GM06990 (cell line): ENCODE results near the gene KRTAP10-2.

Experiments used
- DNase-seq: peaks from one replicate; pipeline ENCODE4 v3.0.0-alpha.2; 2011; ENCODE audit not compliant: insufficient read length; ENCODE audit errors: extremely low read depth
- H3K27me3 ChIP-seq: replicated peaks from 2 replicates; pipeline ENCODE4 v1.6.0; 2011; ENCODE audit warnings: low read length; ENCODE audit not compliant: control insufficient read depth, insufficient read depth
- H3K36me3 ChIP-seq: 2 replicates; pipeline ENCODE4 v1.5.1; 2011; ENCODE audit warnings: low read length; ENCODE audit not compliant: control insufficient read depth, insufficient read depth
- H3K4me3 ChIP-seq: replicated peaks from 2 replicates; pipeline ENCODE4 v1.5.1; 2011; ENCODE audit warnings: low read depth, mild to moderate bottlenecking, control low read depth, low read length
- TF ChIP-seq, protein P1 (sequence below): IDR thresholded peaks from 2 replicates; pipeline ENCODE4 v1.5.1; 2011; ENCODE audit warnings: low read length, control low read depth, mild to moderate bottlenecking, inconsistent platforms; ENCODE audit not compliant: insufficient read depth, poor library complexity, severe bottlenecking

The KRTAP10-2 gene

DNA sequence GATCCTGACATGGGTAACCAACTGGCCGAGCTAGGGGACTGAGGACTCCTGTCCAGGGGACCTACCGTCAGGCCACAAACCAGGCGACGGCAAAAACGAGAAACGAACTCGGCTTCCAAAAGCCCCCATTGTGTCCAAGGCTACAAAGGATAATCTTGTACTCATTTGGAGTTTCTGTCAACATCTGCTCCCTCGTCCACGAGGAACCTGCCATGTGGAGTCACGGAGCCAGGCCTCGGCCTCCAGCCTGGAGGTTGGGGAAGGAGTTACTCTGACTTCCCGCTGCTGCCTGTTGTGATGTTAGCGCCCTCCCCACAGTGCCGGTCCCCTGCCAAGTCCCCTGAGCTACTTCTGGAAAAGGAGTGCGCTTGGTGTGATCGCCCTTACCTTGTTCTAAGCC is 18.6 kb downstream of the KRTAP10-2 start:
- no peak for DNase-seq
- Histone ChIP-seq H3K27me3 (no peaks in the 10 kb centered on the region), H3K36me3 (no peaks in the 10 kb centered on the region), H3K4me3 (no peak overlapping the region)
- TF ChIP-seq, protein P1, sequence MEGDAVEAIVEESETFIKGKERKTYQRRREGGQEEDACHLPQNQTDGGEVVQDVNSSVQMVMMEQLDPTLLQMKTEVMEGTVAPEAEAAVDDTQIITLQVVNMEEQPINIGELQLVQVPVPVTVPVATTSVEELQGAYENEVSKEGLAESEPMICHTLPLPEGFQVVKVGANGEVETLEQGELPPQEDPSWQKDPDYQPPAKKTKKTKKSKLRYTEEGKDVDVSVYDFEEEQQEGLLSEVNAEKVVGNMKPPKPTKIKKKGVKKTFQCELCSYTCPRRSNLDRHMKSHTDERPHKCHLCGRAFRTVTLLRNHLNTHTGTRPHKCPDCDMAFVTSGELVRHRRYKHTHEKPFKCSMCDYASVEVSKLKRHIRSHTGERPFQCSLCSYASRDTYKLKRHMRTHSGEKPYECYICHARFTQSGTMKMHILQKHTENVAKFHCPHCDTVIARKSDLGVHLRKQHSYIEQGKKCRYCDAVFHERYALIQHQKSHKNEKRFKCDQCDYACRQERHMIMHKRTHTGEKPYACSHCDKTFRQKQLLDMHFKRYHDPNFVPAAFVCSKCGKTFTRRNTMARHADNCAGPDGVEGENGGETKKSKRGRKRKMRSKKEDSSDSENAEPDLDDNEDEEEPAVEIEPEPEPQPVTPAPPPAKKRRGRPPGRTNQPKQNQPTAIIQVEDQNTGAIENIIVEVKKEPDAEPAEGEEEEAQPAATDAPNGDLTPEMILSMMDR, result no peak

DNA sequence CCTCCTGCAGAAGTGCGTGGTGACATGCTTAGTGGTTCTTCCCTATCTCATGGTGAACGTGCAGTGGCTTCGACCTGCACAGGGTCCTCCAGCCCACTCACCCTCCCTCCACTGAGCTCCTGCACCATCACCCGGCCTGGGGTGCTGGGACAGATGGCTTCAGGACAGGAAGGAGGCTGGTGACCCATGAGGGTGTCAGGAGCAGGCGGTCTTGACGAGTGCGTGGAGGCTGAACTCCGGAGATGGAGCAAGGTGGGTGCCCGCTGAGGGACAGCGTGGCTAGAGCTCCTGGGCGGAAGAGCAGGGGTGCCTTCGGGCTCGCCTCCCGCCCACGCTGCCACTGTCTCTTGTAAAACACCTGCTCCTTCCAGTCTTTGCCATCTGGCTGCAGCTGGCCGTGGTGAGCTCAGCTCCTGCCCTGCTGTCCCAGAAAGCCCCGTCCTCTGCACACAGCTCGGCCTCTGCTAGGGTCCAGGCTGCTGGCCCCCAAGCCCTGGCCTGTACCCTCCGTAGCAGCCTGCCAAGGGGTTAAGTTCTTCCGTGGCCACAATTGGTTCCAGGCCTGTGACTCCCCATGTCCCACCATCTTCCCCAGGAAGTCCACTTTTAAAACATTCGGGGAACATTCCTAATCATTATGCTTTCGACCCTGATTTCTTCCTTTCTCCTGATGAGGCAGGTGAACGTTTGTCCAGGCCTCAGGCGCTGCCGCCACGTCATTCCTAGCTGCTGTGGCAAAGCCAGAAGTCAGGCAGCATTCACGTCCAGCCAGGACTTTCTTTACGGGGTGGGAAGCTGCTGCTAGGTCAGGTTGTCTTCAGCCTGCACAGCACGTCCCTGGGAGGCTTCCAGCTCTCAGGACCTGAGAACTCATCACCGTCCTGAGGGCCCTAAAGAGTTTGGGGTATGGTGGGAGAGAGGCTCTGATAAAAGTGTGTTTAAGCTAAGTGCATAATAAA is 19.4 kb downstream of the KRTAP10-2 start:
- H3K36me3 ChIP-seq, result no peaks in the 10 kb centered on the region
- TF ChIP-seq, protein P1, result no peak
- DNase-seq, result no peak
- no peak overlapping the region for H3K4me3 ChIP-seq
- no peaks in the 10 kb centered on the region for H3K27me3 ChIP-seq

DNA sequence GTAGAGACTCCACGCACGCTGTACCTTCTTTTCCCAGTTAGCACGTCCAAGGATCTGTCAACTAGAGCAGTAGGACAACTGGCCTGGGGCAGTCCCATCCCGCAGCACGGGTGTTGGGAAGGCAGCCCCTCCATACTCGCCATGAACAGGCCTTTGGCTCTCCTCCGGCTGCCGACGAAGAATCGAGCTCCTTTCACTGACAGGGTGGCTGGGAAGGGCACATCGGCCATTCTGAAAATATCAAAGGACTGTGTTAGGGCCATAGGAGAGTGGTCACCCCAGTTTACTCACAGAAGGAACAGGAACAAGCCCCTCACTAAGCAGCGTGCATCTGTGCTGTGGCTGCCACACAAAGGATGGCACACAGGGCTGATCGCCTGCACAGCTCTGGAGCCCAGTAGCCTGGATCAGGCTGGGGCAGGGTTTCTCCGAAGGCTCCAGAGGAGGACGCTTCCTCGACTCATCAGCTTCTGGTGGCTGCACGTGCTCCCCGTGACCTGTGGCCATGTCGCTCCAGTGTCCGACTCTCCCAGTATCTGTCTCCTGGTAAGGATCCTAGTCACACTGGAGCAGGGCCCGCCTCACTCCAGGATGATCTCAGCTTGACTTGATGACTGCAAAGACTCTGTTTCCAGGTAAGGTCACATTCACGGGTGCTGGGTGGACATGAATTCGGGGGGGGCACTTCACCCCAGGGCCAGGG is 20.3 kb downstream of the KRTAP10-2 start:
- Histone ChIP-seq H3K36me3 (no peaks in the 10 kb centered on the region), H3K27me3 (no peaks in the 10 kb centered on the region), H3K4me3 (no peak overlapping the region)
- no peak for DNase-seq
- TF ChIP-seq, protein P1, result no peak

DNA sequence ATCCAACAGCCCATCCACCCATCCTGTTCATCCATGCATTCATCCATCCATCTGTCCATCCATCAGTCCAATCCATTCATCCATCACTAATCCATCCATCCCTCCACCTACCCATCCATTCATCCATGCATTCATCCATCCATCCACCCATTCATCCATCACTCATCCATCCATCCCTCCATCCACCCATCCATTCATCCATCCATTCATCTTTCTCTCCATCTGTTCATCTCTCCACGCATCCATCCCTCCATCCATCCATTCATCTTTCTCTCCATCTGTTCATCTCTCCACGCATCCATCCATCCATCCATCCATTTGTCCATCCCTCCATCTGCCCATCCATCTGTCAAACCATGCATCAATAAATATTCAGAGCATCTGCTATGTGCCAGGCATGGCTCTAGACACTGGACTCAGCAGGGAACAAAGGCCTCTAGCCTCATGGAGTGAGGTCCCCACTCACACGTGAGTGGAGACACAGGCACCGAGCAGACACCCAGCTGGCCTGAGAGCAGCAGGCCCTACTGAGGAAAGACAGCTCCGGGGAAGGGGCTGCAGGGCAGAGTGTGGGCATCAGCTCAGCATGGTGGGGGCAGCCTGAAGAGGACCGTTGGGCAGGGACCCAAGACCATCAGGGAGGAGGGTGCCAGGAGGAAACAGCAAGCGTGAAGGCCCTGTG is 20.9 kb downstream of the KRTAP10-2 start:
- Histone ChIP-seq H3K36me3 (no peaks in the 10 kb centered on the region), H3K27me3 (no peaks in the 10 kb centered on the region), H3K4me3 (no peak overlapping the region)
- DNase-seq, result no peak
- TF ChIP-seq, protein P1, result no peak

DNA sequence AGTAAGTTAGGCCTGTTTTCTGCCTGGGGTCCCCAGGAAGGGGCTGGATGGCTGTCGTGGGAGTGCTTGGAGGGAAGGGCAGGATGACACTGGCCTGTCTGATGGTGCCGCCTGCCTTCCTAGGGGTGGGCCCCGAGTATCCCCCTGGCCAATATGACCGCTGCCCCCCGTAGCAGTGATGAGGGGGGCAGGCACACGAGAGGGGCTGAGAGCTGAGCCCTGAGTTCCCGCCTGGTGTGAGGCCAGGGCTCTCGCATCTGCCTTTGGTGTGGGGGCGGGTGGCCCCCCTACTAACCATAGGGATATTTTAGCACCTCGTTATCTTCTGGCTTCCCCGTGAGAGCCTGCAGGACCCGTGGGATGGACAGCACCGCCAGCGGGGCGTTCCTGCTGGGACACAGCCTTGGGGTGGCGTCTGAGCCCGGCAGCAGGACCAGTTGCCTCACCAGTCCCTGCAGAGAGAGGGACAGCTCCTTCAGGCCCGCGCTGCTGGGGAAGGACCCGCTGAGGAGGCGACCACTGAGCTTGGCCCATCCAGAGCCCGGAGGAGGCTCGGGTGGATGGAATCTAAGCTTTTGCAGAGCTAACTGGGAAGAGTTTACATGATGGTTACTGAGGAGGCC is 21.7 kb downstream of the KRTAP10-2 start:
- H3K27me3 ChIP-seq, result no peaks in the 10 kb centered on the region
- DNase-seq, result no peak
- TF ChIP-seq, protein P1, result no peak

More for the DNA sequence above, 21.7 kb downstream of the KRTAP10-2 start:
- H3K4me3 ChIP-seq, result no peak overlapping the region
- no peaks in the 10 kb centered on the region for H3K36me3 ChIP-seq
